HG03558 (cell line): ENCODE results near the gene IFIT1.
"Not testable (repeated sequence)": the region's sequence is repeated elsewhere in the genome, so short reads cannot be mapped to it uniquely, and the experiment has no call there.

Experiments
- ATAC-seq: cut with Tn5 transposase; IDR thresholded peaks from one replicate; pipeline ENCODE4 v1.9.1; 2021; ENCODE audit warnings: moderate number of reproducible peaks; ENCODE audit not compliant: unreplicated experiment; ENCODE audit errors: extremely low read depth

The IFIT1 gene

GRCh38 chr10:89426230-89426868 is 33.9 kb downstream of the IFIT1 start:
- no peak for ATAC-seq

GRCh38 chr10:89427629-89428028 is 35.2 kb downstream of the IFIT1 start:
- ATAC-seq, result no peak

- no peak for ATAC-seq
Observed at GRCh38 chr10:89428877-89429276, 36.5 kb downstream of the IFIT1 start.

DNA sequence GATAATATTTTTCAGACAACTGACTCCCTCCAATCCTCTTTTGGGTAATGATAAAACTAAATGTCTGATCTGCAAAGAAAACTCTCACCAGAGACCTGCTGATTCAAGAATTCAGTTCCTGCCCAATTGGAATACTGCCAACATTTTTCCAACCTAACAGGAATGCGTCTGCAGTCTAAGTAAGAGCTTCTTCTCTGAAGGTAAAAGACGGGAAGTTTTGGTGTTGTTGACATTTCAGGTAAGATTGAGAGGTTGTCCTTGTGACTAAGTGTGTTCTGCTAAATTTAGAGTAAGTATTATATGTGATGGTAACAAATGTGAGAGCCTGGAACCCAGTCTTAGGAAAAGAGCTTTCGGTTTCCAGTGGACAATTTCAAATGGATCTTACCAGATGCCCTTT is 39.6 kb downstream of the IFIT1 start:
- no peak for ATAC-seq

DNA sequence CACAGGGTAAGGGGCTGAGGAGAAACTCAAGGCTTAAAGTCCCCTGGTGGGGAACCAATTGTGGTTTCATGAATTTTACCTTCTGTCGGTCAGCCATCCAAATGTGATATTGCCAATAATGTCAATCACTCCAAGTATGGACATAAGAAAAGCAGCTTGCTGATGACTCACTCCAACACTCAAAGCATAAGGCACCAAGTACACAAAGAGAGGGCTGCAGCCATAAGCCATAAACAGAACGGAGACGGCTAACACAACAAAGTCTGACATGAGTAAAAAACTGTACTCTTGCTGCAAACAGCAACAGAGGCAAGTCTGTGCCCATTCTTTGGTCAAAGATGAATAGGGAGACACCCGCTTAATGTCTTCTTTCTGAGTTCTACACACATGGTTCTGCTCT is 46.1 kb downstream of the IFIT1 start:
- no peak for ATAC-seq

- ATAC-seq, result no peak
Observed at GRCh38 chr10:89440226-89441009, 48.0 kb downstream of the IFIT1 start.

DNA sequence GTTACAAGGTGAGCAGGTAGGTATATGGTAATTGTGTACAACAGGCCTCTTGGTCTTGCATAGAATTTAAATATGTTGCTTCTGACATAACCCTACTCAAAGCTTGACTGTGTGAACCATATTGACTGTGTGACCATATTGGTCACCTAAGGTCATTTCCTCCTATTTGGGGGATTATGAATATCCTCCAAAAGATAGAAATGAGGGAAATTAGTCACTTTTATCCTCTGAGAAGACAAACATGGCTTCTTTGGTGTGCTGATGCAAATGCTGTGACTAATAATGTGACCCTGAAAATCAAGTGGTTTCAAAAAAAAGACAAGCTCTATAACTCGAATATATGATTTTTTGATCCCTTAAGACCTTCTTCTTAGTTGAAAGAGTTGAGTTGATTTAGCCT is 49.9 kb downstream of the IFIT1 start:
- no peak for ATAC-seq

- not testable (repeated sequence) for ATAC-seq
Observed at GRCh38 chr10:89444819-89445218, 52.4 kb downstream of the IFIT1 start.

DNA sequence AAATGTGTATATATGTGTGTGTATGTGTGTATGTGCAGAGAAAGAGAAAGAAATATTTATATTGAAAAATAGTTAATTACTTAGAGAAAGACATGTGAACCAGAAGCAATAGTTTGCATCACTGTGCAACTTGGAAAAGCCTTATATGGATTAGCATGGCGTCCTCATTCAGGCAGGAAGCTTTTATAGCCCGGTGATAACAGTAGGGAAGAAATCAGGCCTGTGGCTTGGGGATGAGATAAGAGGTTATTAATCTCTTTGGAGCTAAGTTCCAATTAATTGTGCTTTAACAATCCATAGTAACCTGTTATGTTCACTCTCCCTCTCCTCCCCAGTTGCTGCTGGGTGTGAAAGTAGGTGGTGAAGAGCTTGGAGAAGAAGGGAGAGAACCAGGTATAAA is 58.5 kb downstream of the IFIT1 start:
- no peak for ATAC-seq

GRCh38 chr10:89452193-89452592 is 59.8 kb downstream of the IFIT1 start:
- no peak for ATAC-seq

DNA sequence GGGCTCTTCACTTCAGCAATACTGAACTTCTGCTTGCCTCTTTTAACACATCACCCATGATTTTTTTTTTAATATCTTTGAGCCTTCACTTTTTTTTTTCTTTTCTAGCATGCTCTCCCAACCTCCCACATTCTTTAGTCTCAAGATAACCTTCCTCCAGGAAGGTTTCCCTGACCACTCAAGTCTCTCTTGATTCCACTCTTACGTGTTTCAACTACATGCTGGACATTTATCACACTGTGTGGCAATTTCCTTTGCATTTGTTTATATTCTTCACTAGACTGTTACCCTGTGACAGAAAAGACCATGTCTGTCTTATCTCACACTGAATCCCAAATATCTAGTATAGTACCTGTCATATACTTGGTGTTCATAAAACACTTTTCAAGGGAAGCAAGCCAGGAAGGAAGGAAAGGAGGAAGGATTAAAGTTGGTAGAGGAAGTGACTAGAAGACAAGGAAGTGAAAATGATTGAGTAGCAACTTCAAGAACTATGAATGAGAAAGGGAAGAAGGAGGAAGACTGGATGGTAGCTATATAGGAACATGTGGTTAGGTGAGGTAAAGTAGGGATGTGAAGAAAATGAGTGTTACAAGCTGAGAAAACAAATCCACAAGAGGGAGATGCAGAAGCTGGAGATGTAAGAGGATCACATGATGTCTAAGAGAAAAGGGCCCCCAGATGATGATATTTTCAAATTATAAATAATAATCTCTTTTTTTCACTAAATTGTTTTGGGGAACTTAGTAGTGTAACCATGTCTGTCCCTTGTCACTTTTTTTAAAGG is 62.3 kb downstream of the IFIT1 start:
- ATAC-seq, result no peak
